Transverse colon (tissue), 4 donors: ENCODE data around the gene RBFOX1. TPM values are rescaled to one million over a fixed set of nuclear protein-coding genes. Genes with fewer than 3 reads are reported as not detected.

ENCODE experiments used
- DNase-seq: peaks from one replicate; pipeline ENCODE4 v3.0.0-alpha.2; 2019
- H3K27ac ChIP-seq, 4 donors: fragments of 200-600 bp; sonication (generic); 2 replicates each; pipeline ENCODE4 v1.5.1; 2016 to 2018; ENCODE audit warnings: inconsistent platforms in 4 of 4
- H3K27me3 ChIP-seq: fragments of 200-600 bp; sonication (generic); 2 replicates; pipeline ENCODE4 v1.5.1; 2017; ENCODE audit warnings: inconsistent platforms
- H3K36me3 ChIP-seq, 4 donors: fragments of 200-600 bp; sonication (generic); 2 replicates each; pipeline ENCODE4 v1.5.1; 2017 to 2019; ENCODE audit warnings: inconsistent platforms in 4 of 4
- H3K4me1 ChIP-seq, 4 donors: fragments of 200-600 bp; sonication (generic); 2 replicates each; pipeline ENCODE4 v1.5.1; 2017 to 2020; ENCODE audit warnings: inconsistent platforms in 4 of 4
- H3K4me3 ChIP-seq, 4 donors: fragments of 200-600 bp; sonication (generic); 1 replicate in 1 of 4; 2 replicates in 3 of 4; pipeline versions ENCODE4 v1.5.1 to v1.6.1; 2017 to 2019; ENCODE audit warnings: inconsistent platforms in 4 of 4
- H3K9me3 ChIP-seq, 2 donors: fragments of 200-600 bp; sonication (generic); 2 replicates each; pipeline ENCODE4 v1.5.1; 2017 to 2019; ENCODE audit warnings: inconsistent platforms in 2 of 2
- EP300 ChIP-seq: sonication (generic); formaldehyde crosslinking; IDR thresholded peaks from one replicate; pipeline ENCODE4 v1.6.1; 2017; ENCODE audit warnings: antibody characterized with exemption, low read depth
- POLR2A ChIP-seq: fragments of 450-650 bp; IDR thresholded peaks from one replicate; pipeline ENCODE4 v1.6.1; 2016; ENCODE audit warnings: antibody characterized with exemption, mild to moderate bottlenecking, moderate library complexity
- POLR2AphosphoS5 ChIP-seq, 3 donors: sonication (generic); formaldehyde crosslinking; IDR thresholded peaks; one replicate each; pipeline ENCODE4 v1.6.1; 2016; ENCODE audit warnings: antibody characterized with exemption in 3 of 3
- WGBS, 2 donors: methylation state at CpG; one replicate each; pipeline ENCODE4 v1.1.5; 2018; ENCODE audit warnings: low coverage in 1 of 2; 5-methylcytosine and 5-hydroxymethylcytosine counted together
- in situ Hi-C, 4 donors: fragments of 200-750 bp; cut with MboI; loops; one replicate each; pipeline versions ENCODE4 v1.15.0 to v1.15.1; 2017; ENCODE audit warnings: low sequenced_read_pairs in 3 of 4, low pct_ligation_motif_present in 1 of 4, low pct_unique_long_range_greater_than_20kb in 1 of 4
- intact Hi-C: fragments of 100-400 bp; cut with DNase I; formaldehyde crosslinking; loops from one replicate; pipeline ENCODE4 v1.15.1; 2023; ENCODE audit warnings: low total_unique reads
- total RNA-seq, 4 donors: library from RNA; depleted of rRNA; stranded (reverse); fragments of >200 nt; gene quantifications; one replicate each; pipeline ENCODE4 v1.1.0, GENCODE V29; 2016
- TF ChIP-seq, protein P1 (sequence below), 5 experiments: fragments of 200-600 bp in 3 of 5; fragments of 450-650 bp in 2 of 5; sonication (generic) in 3 of 5; IDR thresholded peaks; 1 replicate in 2 of 5; 2 replicates in 3 of 5; pipeline ENCODE4 v1.5.1; 2016 to 2017; ENCODE audit warnings: antibody characterized with exemption in 5 of 5, inconsistent platforms in 3 of 5, mild to moderate bottlenecking in 2 of 5, moderate library complexity in 1 of 5

Gene RBFOX1
- total RNA-seq, 4 donors from 2014 or later, result 2.3 to 8.2 (median 3.2) TPM

- intact Hi-C loops, result no loop called here
- Histone ChIP-seq H3K4me3 (no peak overlapping the region), H3K9me3 (no peaks in the 10 kb centered on the region), H3K4me1 (no peaks in the 10 kb centered on the region), H3K27me3 (no peaks in the 10 kb centered on the region), H3K36me3 (no peaks in the 10 kb centered on the region), H3K27ac (no peak overlapping the region)
- DNase-seq, result no peak
- 81% methylated on average over 4 of the region's 4 CpGs; no CpG with 5 or more reads in 1 of the 2 donors for whole genome bisulfite sequencing, 2 donors
- in situ Hi-C loops, result no loop called here
- TF ChIP-seq, protein P1, sequence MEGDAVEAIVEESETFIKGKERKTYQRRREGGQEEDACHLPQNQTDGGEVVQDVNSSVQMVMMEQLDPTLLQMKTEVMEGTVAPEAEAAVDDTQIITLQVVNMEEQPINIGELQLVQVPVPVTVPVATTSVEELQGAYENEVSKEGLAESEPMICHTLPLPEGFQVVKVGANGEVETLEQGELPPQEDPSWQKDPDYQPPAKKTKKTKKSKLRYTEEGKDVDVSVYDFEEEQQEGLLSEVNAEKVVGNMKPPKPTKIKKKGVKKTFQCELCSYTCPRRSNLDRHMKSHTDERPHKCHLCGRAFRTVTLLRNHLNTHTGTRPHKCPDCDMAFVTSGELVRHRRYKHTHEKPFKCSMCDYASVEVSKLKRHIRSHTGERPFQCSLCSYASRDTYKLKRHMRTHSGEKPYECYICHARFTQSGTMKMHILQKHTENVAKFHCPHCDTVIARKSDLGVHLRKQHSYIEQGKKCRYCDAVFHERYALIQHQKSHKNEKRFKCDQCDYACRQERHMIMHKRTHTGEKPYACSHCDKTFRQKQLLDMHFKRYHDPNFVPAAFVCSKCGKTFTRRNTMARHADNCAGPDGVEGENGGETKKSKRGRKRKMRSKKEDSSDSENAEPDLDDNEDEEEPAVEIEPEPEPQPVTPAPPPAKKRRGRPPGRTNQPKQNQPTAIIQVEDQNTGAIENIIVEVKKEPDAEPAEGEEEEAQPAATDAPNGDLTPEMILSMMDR (IDR thresholded peaks at IDR 0.05), result no peak
- TF ChIP-seq POLR2A (no peak), EP300 (no peak), POLR2AphosphoS5 (IDR thresholded peaks at IDR 0.05) (no peak)
Observed at GRCh38 chr16:7513429-7513828, 180.8 kb downstream of the RBFOX1 start.

DNA sequence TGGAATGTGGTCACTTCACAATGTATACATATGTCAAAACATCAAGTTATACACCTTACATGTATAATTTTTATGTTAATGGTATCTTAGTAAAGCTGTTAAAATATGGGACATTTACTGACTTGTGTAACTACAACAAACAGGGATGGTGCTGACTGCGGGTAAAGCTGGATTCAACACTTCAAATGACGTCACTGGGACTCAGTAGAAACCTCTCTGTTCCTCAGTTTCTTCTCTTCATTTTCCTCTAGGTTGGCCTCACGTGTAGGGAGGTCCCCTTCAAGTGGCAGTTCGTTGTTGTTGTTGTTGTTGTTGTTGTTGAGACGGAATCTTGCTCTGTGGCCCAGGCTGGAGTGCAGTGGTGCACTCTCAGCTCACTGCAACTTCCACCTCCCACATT is 182.9 kb downstream of the RBFOX1 start:
- Histone ChIP-seq H3K36me3 (no peaks in the 10 kb centered on the region), H3K27ac (no peak overlapping the region), H3K4me1 (no peaks in the 10 kb centered on the region), H3K27me3 (no peaks in the 10 kb centered on the region), H3K9me3 (no peaks in the 10 kb centered on the region), H3K4me3 (no peak overlapping the region)
- intact Hi-C loops (no loop called here), in situ Hi-C loops (no loop called here)
- no peak for DNase-seq
- 47 to 60% methylated on average over 4 to 5 of the region's 5 CpGs for WGBS, 2 donors
- TF ChIP-seq, protein P1 (IDR thresholded peaks at IDR 0.05), result no peak
- TF ChIP-seq EP300, result no peak
- no peak for TF ChIP-seq POLR2A
- TF ChIP-seq POLR2AphosphoS5 (IDR thresholded peaks at IDR 0.05), result no peak

DNA sequence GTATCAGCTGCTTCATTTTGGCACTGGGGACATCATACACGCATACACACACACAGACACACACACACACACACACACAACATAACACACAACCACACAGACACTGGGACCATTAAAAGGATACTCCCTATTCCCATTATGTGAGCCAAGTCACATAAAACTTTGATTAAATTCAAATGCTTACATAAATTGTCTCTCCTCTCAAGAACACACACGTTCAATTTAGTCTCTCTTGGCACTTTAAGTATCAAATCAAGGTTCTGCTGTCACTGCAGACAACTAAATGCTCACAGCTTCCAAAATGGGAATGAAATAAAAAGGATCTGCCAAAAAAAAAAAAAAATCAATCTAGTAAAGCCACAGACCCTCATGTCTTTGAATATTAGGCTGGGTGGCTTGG is 184.9 kb downstream of the RBFOX1 start:
- Histone ChIP-seq H3K27ac (no peak overlapping the region), H3K9me3 (no peaks in the 10 kb centered on the region), H3K4me1 (no peaks in the 10 kb centered on the region), H3K27me3 (no peaks in the 10 kb centered on the region), H3K36me3 (no peaks in the 10 kb centered on the region), H3K4me3 (no peak overlapping the region)
- DNase-seq, result no peak
- in situ Hi-C loops (no loop called here), intact Hi-C loops (no loop called here)
- 47 to 56% methylated on average over 2 of the region's 2 CpGs for WGBS, 2 donors
- TF ChIP-seq POLR2AphosphoS5 (IDR thresholded peaks at IDR 0.05) (no peak), POLR2A (no peak), EP300 (no peak)
- TF ChIP-seq, protein P1 (IDR thresholded peaks at IDR 0.05), result no peak

DNA sequence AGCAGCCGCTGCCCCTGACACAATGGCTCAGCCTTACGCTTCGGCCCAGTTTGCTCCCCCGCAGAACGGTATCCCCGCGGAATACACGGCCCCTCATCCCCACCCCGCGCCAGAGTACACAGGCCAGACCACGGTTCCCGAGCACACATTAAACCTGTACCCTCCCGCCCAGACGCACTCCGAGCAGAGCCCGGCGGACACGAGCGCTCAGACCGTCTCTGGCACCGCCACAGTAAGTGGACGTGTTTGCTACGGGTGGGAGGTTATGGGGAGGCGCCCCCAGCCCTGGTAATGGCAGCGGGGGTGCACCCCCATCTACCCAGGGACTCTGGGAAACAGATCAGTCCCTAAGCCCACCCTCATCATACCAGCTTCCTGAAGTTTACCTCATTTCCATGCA is 185.5 kb downstream of the RBFOX1 start:
- H3K9me3 ChIP-seq, result no peaks in the 10 kb centered on the region
- no peaks in the 10 kb centered on the region for H3K27me3 ChIP-seq
- in situ Hi-C loops, result no loop called here
- DNase-seq, result no peak
- 97% methylated on average over 25 of the region's 25 CpGs; no CpG with 5 or more reads in 1 of the 2 donors for WGBS, 2 donors
- no peak overlapping the region for H3K27ac ChIP-seq
- TF ChIP-seq POLR2AphosphoS5 (IDR thresholded peaks at IDR 0.05), result no peak
- no peaks in the 10 kb centered on the region for H3K4me1 ChIP-seq
- intact Hi-C loops, result no loop called here
- no peak overlapping the region for H3K4me3 ChIP-seq
- no peaks in the 10 kb centered on the region for H3K36me3 ChIP-seq

GRCh38 chr16:7521834-7522233 is 189.2 kb downstream of the RBFOX1 start:
- WGBS, 2 donors, result 68 to 82% methylated on average over 4 to 6 of the region's 6 CpGs
- in situ Hi-C loops, result no loop called here
- H3K27ac ChIP-seq, result no peak overlapping the region
- no peak for DNase-seq
- H3K4me3 ChIP-seq, result no peak overlapping the region
- H3K9me3 ChIP-seq, result no peaks in the 10 kb centered on the region
- no peaks in the 10 kb centered on the region for H3K36me3 ChIP-seq
- H3K27me3 ChIP-seq, result no peaks in the 10 kb centered on the region
- no peaks in the 10 kb centered on the region for H3K4me1 ChIP-seq
- intact Hi-C loops, result no loop called here
- TF ChIP-seq POLR2AphosphoS5 (IDR thresholded peaks at IDR 0.05) (no peak), POLR2A (no peak), EP300 (no peak)
- TF ChIP-seq, protein P1 (IDR thresholded peaks at IDR 0.05), result no peak
